H9 (cell line): ENCODE results near the gene HABP4. TPM values are rescaled to one million over a fixed set of nuclear protein-coding genes. Genes with fewer than 3 reads are reported as not detected.
A peak's percentile ranks its signal among the peaks of the same experiment; 100 is the strongest.

ENCODE experiments used
- DNase-seq: peaks from one replicate; pipeline ENCODE4 v3.0.0-alpha.2; 2017
- H2AFZ ChIP-seq: one replicate; pipeline ENCODE4 v1.6.1; 2013; ENCODE audit warnings: mild to moderate bottlenecking, low read length, control low read depth, moderate library complexity
- H2AK5ac ChIP-seq: 2 replicates; pipeline ENCODE4 v1.6.1; 2013; ENCODE audit warnings: low read length, control low read depth, mixed read lengths; ENCODE audit not compliant: insufficient read length
- H2BK120ac ChIP-seq: one replicate; pipeline ENCODE4 v1.6.1; 2013; ENCODE audit warnings: low read depth, mild to moderate bottlenecking, low read length, control low read depth, inconsistent platforms; ENCODE audit not compliant: poor library complexity, severe bottlenecking
- H2BK12ac ChIP-seq: 2 replicates; pipeline ENCODE4 v1.6.1; 2013; ENCODE audit warnings: low read length, control low read depth, mixed read lengths, low read depth; ENCODE audit not compliant: insufficient read length
- H2BK15ac ChIP-seq: 2 replicates; pipeline ENCODE4 v1.6.1; 2013; ENCODE audit warnings: low read depth, low read length, control low read depth
- H2BK20ac ChIP-seq: one replicate; pipeline ENCODE4 v1.6.1; 2013; ENCODE audit warnings: low read depth, mild to moderate bottlenecking, low read length, control low read depth, inconsistent platforms; ENCODE audit not compliant: poor library complexity, severe bottlenecking
- H2BK5ac ChIP-seq: 2 replicates; pipeline ENCODE4 v1.6.1; 2013; ENCODE audit warnings: low read length, control low read depth, mixed read lengths; ENCODE audit not compliant: insufficient read length
- H3K14ac ChIP-seq: 2 replicates; pipeline ENCODE4 v1.6.1; 2013; ENCODE audit warnings: low read length, control low read depth; ENCODE audit not compliant: insufficient read depth
- H3K18ac ChIP-seq: 2 replicates; pipeline ENCODE4 v1.6.1; 2013; ENCODE audit warnings: low read depth, mild to moderate bottlenecking, mixed read lengths, low read length, control low read depth; ENCODE audit not compliant: insufficient read length
- H3K23ac ChIP-seq: 2 replicates; pipeline ENCODE4 v1.6.1; 2013; ENCODE audit warnings: low read length, control low read depth, mixed read lengths, low read depth; ENCODE audit not compliant: insufficient read length
- H3K23me2 ChIP-seq: 2 replicates; pipeline ENCODE4 v1.6.1; 2013; ENCODE audit warnings: low read depth, mild to moderate bottlenecking, mixed read lengths, low read length, control low read depth; ENCODE audit not compliant: insufficient read length, poor library complexity, severe bottlenecking
- H3K27ac ChIP-seq: 2 replicates; pipeline ENCODE4 v1.5.1; 2013; ENCODE audit warnings: low read length, control low read depth, mixed read lengths, low read depth; ENCODE audit not compliant: insufficient read length
- H3K27me3 ChIP-seq: 2 replicates; pipeline ENCODE4 v1.6.1; 2013; ENCODE audit warnings: low read length, control low read depth, inconsistent platforms; ENCODE audit not compliant: insufficient read depth
- H3K4ac ChIP-seq: 2 replicates; pipeline ENCODE4 v1.6.1; 2013; ENCODE audit warnings: low read depth, mild to moderate bottlenecking, control low read depth, inconsistent platforms, low read length, moderate library complexity
- H3K4me1 ChIP-seq: 2 replicates; pipeline ENCODE4 v1.6.1; 2013; ENCODE audit warnings: low read length, control low read depth, inconsistent platforms; ENCODE audit not compliant: insufficient read depth
- H3K4me2 ChIP-seq: 2 replicates; pipeline ENCODE4 v1.6.1; 2013; ENCODE audit warnings: low read length, control low read depth, mixed read lengths; ENCODE audit not compliant: insufficient read length, insufficient read depth
- H3K56ac ChIP-seq: 2 replicates; pipeline ENCODE4 v1.6.1; 2013; ENCODE audit warnings: low read depth, mild to moderate bottlenecking, mixed read lengths, low read length, control low read depth; ENCODE audit not compliant: insufficient read length
- H3K79me1 ChIP-seq: 2 replicates; pipeline ENCODE4 v1.6.1; 2013; ENCODE audit warnings: low read depth, mild to moderate bottlenecking, moderate library complexity, low read length, control low read depth, inconsistent platforms; ENCODE audit not compliant: insufficient read depth, poor library complexity, severe bottlenecking
- H3K79me2 ChIP-seq: 2 replicates; pipeline ENCODE4 v1.6.1; 2013; ENCODE audit warnings: low read length, control low read depth, inconsistent platforms; ENCODE audit not compliant: insufficient read depth
- H3K9ac ChIP-seq: 2 replicates; pipeline ENCODE4 v1.6.1; 2013; ENCODE audit warnings: low read length, control low read depth, mixed read lengths; ENCODE audit not compliant: insufficient read length; ENCODE audit errors: extremely low read depth
- H3K9me3 ChIP-seq: one replicate; pipeline ENCODE4 v1.6.1; 2013; ENCODE audit warnings: low read depth, low read length, inconsistent platforms; ENCODE audit not compliant: control insufficient read depth
- H3T11ph ChIP-seq: one replicate; pipeline ENCODE4 v1.6.1; 2013; ENCODE audit warnings: mild to moderate bottlenecking, low read length, control low read depth, inconsistent platforms
- H4K20me1 ChIP-seq: one replicate; pipeline ENCODE4 v1.6.1; 2013; ENCODE audit not compliant: control insufficient read depth, insufficient read length, insufficient read depth
- H4K5ac ChIP-seq: 2 replicates; pipeline ENCODE4 v1.6.1; 2013; ENCODE audit warnings: low read depth, mild to moderate bottlenecking, mixed read lengths, low read length, control low read depth; ENCODE audit not compliant: insufficient read length
- H4K8ac ChIP-seq: replicated peaks from 2 replicates; pipeline ENCODE4 v1.6.1; 2013; ENCODE audit warnings: low read length, control low read depth, mixed read lengths, low read depth; ENCODE audit not compliant: insufficient read length
- H4K91ac ChIP-seq: 2 replicates; pipeline ENCODE4 v1.6.1; 2013; ENCODE audit warnings: low read depth, mild to moderate bottlenecking, moderate library complexity, mixed read lengths, low read length, control low read depth; ENCODE audit not compliant: insufficient read length
- H3K27ac Mint-ChIP-seq, 3 experiments: 2 replicates in 2 of 3; 3 replicates in 1 of 3; pipeline ENCODE4 v1.8.0; 2020 to 2021; ENCODE audit warnings: mixed read lengths in 3 of 3, mild to moderate bottlenecking in 1 of 3, moderate library complexity in 1 of 3
- H3K27me3 Mint-ChIP-seq: 2 replicates; pipeline ENCODE4 v1.8.0; 2021; ENCODE audit warnings: low read depth, mild to moderate bottlenecking, moderate library complexity, mixed read lengths
- H3K36me3 Mint-ChIP-seq, 3 experiments: 2 replicates in 2 of 3; 3 replicates in 1 of 3; pipeline ENCODE4 v1.8.0; 2020 to 2021; ENCODE audit warnings: low read depth in 3 of 3, mixed read lengths in 3 of 3; ENCODE audit not compliant: insufficient read depth in 1 of 3
- H3K4me1 Mint-ChIP-seq, 2 experiments: 2 replicates each; pipeline ENCODE4 v1.8.0; 2020; ENCODE audit warnings: mixed read lengths in 2 of 2
- H3K4me3 Mint-ChIP-seq, 2 experiments: 2 replicates in 1 of 2; 3 replicates in 1 of 2; pipeline ENCODE4 v1.8.0; 2020 to 2021; ENCODE audit warnings: mild to moderate bottlenecking in 2 of 2, mixed read lengths in 2 of 2, moderate library complexity in 1 of 2
- H3K9me3 Mint-ChIP-seq, 2 experiments: 2 replicates in 1 of 2; 3 replicates in 1 of 2; pipeline ENCODE4 v1.8.0; 2020; ENCODE audit warnings: mild to moderate bottlenecking in 2 of 2, mixed read lengths in 2 of 2, moderate library complexity in 1 of 2
- WGBS: extraction: QIAGEN DNeasy Blood & Tissue Kit; methylation state at CpG from one replicate; pipeline ENCODE4 v1.1.7; 2013; ENCODE audit warnings: missing lambda C conversion rate, low lambda C conversion rate, mixed read lengths; ENCODE audit not compliant: insufficient read length; ENCODE audit errors: extremely low coverage; 5-methylcytosine and 5-hydroxymethylcytosine counted together
- total RNA-seq: library from RNA; stranded (reverse); gene quantifications from 2 replicates; pipeline ENCODE4 v1.2.1, GENCODE V29; 2021
- TF ChIP-seq, protein P1 (sequence below): fragments of 200-600 bp; sonication (generic); conservative IDR thresholded peaks from 3 replicates; pipeline ENCODE4 v1.8.0; 2021; ENCODE audit warnings: antibody characterized with exemption, mild to moderate bottlenecking

Gene HABP4
- total RNA-seq, 1 experiment from 2014 or later, result 7.5 TPM

DNA sequence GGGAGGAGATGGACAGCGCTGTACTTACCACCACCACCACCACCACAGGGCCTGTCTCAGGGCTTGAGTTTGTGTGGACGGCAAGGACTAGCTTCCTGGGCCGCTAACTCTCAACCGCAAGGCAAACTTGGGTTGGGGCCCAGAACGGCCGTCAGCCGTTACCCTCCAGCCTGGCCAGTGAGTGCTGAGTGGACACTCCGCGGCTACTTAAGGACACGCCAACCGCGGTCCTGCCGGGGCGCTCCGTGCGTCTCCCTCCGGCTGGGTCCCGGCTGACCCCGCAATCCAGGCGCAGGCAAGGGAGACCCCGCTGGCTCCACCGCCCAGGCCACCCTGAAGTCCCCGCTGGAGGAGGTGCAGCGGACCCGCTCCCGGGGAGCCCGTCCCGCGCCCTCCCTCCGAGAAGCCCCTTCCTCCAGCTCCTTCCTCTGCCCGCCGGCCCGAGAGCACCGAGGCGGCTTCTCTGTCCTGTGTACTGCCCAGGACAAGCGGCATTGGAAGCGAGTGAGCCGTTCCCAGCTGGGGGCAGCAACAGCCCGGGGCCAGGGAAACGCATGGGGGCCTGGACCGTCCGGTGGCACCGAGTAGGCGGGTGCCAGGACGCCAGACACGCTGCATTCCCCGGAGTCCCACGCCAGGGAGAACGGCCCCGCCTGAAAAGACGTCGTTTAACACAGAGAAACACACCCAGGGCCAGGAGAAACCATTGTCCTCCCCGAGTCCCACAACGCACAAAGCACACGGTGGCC, 46.6 kb downstream of the HABP4 start:
- Histone ChIP-seq H4K8ac (no peak overlapping the region), H4K5ac (no peak overlapping the region), H3K79me2 (no peaks in the 10 kb centered on the region), H2BK120ac (no peak overlapping the region), H4K91ac (no peak overlapping the region), H3K56ac (no peak overlapping the region), H3K4ac (no peak overlapping the region), H3K27me3 (no peaks in the 10 kb centered on the region), H2BK12ac (no peak overlapping the region), H2BK20ac (no peak overlapping the region), H3K4me2 (no peak overlapping the region), H3K23me2 (no peaks in the 10 kb centered on the region), H3K79me1 (no peaks in the 10 kb centered on the region), H3K4me1 (peaks cover 4% of the 10 kb centered on the region; the same call in 1 of the 2 replicates), H3K18ac (no peak overlapping the region), H2AFZ (no peak overlapping the region), H4K20me1 (no peaks in the 10 kb centered on the region), H3K23ac (no peak overlapping the region), H2BK15ac (no peak overlapping the region), H2BK5ac (no peak overlapping the region), H2AK5ac (no peak overlapping the region), H3K9me3 (no peaks in the 10 kb centered on the region), H3T11ph (no peak overlapping the region), H3K27ac (no peak overlapping the region), H3K9ac (no peak overlapping the region), H3K14ac (peak overlapping the region; percentile 25; the same call in 1 of the 2 replicates)
- TF ChIP-seq, protein P1, sequence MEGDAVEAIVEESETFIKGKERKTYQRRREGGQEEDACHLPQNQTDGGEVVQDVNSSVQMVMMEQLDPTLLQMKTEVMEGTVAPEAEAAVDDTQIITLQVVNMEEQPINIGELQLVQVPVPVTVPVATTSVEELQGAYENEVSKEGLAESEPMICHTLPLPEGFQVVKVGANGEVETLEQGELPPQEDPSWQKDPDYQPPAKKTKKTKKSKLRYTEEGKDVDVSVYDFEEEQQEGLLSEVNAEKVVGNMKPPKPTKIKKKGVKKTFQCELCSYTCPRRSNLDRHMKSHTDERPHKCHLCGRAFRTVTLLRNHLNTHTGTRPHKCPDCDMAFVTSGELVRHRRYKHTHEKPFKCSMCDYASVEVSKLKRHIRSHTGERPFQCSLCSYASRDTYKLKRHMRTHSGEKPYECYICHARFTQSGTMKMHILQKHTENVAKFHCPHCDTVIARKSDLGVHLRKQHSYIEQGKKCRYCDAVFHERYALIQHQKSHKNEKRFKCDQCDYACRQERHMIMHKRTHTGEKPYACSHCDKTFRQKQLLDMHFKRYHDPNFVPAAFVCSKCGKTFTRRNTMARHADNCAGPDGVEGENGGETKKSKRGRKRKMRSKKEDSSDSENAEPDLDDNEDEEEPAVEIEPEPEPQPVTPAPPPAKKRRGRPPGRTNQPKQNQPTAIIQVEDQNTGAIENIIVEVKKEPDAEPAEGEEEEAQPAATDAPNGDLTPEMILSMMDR, result no peak
- DNase-seq, result no peak
- WGBS, result no CpG with 5 or more reads among the region's 55 CpGs
- Mint-ChIP-seq H3K27me3 (no peaks in the 10 kb centered on the region), H3K9me3 (no peaks in the 10 kb centered on the region), H3K36me3 (peaks cover 4 to 8% (median 6%) of the 10 kb centered on the region in 3 experiments), H3K4me1 (peaks cover 21 to 25% of the 10 kb centered on the region in 2 experiments), H3K4me3 (no peak overlapping the region), H3K27ac (peak overlapping the region in 2 of 3 experiments; percentile 25 to 74; a peak in 1 of 7 replicates)
